ENCODE measurements around the gene ZNF23.

Gene ZNF23

DNA sequence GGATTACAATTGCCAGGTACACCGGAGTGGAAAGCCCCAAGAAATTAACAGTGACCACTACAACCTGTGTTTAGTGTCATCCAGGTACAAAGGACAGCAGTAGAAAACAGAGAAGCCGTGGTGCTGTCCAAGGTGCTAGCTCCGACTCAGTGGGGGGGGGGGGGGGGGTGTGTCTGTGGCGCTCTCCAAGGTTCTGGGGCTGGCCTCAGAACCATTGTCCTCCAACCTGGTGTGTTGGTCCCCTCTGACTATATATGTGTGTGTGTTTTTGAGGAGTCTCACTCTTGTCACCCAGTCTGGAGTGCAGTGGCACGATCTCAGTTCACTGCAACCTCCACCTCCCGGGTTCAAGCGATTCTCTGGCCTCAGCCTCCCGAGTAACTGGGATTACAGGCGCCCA is 5.8 kb upstream of the ZNF23 start:
- DNase-seq, result peak; percentile 25 to 64 (median 42)

DNA sequence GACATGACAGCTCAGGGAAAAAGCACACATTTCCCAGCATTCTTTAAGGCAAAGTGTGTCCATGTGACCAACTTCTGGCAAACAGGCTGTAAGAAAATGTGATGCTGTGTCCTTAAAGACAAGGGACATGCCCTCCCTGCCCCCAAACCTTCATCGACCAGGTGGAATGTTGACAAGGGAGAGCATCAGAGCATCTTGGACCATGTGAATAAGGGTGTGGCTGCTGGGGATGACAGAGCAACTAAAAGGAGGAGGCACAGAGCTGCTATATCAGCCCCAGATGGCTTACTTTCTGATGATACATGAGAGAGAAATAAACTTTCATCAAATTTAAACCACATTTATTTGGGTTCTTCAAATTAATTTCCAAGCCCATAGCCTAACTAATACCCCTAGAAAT is 2.2 kb upstream of the ZNF23 start:
- no peak for DNase-seq

DNA sequence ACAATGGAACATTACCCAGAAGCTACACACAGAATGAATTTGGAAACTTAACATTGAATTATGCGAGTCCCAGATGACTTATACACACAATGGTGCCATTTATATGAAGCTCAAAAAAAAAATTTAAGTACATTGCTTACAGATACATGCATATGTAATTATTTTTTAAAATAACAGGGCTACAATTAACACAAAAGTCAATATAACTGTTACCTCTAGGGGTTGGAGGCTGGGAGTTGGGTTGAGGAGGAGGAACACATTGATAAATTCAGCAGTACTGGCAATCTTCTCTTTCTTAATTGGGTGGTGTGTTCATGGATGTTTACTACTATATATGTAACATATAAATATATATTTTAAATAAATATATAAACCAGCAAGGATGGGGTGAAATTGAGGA is 1.1 kb downstream of the ZNF23 start:
- no peak for DNase-seq

DNA sequence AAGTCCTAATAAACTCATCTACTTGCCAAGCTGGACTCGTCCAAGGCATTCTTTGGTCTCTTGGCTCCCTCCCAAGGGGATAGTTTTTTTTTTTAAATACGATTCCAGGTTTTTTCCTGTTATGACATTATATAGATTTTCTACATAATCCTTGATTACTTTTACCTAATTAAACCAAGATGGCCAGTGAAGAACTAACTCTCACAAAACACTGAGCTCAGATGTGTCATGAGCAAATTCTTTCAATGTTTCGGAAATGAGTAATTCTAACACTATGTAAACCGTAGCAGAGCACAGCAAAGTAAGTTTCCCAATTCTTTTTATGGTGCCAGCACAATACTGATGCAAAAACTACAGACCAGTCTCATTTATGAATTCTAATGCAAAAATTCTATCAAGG is 1.8 kb downstream of the ZNF23 start:
- no peak for DNase-seq

DNA sequence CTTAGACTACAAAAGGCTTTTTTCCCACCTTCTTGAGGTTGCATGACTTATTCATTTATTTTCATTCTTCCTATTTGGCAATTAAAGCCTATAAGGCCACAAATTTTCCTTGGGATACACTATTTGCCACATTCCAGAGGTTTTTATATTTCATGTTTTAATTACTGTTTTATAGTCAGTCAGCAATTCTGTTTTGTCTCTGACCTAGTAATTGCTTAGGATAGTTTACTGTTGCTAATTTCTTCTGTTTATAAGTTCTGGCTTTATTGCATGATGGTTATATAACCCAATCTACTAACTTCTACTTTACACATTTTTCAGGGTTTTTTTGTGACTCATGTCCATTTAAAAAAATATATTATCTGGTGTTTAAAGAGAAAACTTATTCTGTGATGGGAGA is 2.5 kb downstream of the ZNF23 start:
- no peak for DNase-seq

DNA sequence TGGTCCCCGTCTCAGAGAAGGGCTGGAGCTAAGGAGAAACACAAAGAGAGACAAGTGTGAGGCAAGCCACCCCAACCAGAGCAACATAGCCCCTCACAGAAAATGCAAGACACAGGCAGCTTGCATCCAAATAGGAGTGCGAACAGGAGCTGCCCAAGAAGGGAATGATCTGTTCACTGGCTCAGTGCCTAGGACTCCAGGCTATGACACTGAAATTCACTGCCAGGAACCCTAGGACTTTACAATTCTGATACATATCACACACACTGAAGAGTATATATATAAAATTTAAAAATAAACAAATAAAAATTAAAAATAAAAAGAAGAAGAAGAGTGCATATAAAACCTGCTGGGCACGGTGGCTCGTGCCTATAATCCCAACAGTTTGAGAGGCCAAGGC is 5.2 kb downstream of the ZNF23 start:
- no peak for DNase-seq

DNA sequence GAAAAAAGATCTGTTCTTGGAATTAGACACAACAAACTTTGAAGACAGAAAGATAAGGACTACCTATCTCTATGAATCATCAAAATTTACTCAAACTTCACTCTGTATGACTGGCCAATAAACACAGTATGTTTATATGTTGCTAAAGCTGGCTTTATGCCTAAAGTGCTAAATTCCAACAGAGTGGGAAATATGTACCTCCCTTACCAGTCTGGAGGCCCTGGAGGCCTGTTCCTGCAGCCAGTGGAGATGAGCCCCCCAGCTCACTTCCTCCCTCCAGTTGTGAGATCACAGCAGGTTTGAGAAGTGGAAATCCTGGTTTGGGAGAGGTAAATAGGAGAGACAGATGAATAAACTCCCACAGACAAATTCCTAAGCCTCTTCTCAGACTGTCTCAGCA is 9.0 kb downstream of the ZNF23 start:
- DNase-seq, result no peak

DNA sequence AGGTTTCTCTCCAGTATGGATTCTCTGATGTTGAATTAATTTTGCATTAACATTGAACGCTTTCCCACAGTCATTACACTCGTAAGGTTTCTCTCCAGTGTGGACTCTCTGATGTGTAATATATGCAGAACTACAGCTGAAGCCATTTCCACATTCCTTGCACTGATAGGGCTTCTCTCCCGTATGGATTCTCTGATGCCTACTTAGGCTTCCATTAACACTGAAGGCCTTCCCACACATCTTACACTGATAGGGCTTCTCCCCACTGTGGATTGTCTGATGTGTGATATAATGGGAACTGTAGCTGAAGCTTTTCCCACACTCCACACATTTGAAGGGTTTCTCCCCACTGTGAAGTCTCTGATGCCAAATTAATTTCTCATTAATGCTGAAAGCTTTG is 13.0 kb downstream of the ZNF23 start:
- no peak for DNase-seq

DNA sequence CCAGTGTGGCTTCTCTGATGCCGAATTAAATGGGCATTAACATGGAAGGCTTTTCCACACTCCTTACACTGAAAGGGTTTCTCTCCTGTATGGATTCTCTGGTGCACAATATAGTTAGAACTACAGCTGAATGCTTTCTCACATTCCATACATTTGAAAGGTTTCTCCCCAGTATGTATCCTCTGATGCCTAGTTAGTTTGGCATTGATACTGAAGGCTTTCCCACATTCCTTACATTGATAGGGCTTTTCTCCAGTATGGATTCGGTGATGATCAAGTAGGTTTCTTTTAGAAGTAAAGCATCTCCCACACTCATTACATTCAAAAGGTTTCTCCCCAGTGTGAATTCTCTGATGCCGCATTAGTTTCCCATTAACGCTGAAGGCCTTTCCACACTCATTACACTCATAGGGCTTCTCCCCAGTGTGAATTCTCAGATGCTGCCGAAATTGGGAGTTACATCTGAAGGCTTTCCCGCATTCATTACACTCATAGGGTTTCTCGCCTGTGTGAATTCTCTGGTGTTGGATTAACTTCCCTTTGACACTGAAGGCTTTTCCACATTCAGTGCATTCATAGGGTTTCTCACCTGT is 13.7 kb downstream of the ZNF23 start:
- no peak for DNase-seq

DNA sequence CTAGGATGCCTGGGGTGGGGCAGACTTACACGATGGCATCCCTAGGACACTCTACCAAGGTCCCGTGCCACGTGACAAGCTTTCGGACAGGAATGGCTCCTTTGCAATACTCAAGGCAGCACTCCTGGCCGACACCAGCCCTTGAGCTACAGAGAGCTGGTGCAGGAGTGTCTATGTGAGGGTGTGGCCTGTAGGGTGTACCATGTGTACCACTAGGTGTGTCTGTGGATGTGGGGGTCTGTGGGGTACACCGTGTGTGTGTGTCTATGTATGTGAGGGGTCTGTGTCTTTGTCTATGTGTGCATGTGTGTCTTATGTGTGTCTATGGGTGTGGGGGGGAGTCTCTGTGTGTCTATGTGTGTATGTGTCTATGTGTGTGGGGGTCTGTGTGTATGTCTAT is 18.3 kb downstream of the ZNF23 start:
- DNase-seq, result no peak

DNA sequence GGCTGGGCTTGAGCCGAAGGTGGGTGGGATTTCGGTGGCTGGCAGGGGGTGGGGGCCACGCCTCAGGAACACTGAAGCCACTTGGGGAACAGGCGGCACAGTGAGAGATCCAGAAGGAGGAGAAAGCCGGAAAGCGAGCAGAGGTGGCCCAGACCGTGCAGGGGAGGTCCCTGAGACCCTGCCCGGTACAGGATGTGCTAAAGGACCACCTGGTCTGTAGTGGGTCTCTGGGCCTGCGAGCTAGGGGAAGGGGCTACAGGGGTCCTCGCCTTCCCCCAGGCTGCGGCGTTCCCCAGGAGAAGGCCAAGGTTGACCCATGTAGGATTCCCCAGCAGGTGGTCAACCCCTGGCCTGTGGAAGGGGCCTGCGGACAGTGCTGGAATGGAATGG is 20.0 kb downstream of the ZNF23 start, which contains the start of gene TLE7:
TSS of gene TLE7 (minus strand) at position 4 of the 390 bp plus-strand sequence. CDS start 8,730 bp downstream, outside the sequence.
- no peak for DNase-seq

DNA sequence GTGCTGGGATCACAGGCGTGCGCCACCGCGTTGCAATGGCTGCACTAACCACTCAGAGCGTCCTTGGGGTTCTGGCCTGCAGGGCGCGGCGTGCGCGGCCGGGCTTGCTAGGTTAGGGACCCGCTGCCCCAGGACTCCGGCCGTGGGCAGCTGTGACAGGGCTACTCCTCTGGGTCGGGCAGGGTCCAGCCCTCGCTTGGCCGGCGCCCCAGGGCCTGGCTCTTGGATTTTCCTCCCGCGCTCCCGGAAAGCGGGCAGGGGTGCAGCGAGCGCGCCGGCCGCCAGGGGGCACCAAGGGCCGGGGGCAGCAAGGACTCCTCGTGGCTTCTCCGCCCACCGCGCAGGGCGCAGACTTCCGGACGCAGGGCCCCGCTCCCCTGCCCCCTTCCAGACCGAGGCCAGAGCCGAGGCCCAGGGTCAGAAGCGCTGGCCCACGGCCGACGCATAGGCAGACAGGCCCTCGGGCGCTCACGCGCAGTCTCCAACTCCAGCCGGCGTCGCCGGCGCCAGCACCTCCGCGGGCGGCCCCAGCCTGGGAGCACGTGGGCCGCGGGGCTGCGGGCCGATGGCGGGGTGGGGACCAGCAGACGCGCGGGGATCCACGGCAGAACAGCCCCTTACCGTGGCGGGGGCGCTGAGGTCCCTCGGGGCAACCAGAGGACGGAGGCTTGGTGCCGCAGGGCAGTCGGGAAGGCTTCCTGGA is 20.5 kb downstream of the ZNF23 start:
- DNase-seq, result peak in 3 of 4 experiments; percentile 5 to 35 (median 16)

DNA sequence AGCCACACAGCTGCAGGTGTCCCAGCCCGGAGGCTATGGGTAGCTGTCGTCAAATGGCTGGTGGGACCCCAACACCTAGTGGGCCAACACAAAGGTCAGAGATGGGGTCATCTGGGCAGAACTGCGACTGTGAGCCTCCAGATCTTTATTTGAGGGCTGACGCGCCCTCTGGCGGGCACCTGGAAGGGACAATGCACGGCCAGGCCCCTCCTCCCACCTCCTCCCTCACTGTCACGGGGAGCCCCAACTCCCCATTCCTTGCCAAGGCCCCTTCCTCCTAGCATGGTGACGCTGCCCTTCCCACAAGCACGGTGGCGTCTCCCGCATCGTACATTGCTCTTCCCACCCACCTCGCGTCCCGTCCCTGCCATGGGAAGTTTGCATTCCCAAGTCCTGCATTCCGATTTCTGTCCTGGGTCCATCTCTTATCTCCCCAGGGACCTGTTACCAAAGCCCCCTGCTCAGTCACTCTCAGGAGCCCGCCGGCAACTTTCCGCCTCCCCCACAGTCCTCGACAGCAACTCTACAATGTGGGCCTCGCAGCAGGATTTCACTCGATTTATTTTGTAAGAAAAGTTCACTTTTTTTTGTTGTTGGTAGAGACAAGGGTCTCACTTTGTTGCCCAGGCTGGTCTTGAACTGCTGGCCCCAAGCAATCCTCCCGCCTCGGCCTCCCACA is 21.2 kb downstream of the ZNF23 start:
- peak in 1 of 4 experiments; percentile 15 for DNase-seq

DNA sequence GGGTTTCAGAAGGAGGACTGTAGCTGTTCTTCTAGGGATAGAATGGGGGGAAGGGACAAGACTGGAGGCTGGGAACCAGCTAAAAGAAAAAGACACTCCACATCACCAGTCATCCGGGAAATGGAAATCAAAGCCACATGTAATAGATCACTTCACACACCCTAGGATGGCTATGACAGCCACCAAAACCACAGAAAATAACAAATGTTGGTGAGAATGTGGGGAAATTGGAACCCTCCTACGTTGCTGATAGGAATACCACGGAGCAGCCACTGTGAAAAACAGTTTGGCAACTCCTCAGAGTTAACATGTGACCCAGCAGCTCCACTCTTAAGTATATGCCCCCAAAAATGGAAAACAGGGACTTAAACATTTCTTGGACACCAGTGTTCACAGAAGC is 22.5 kb downstream of the ZNF23 start:
- no peak for DNase-seq

DNA sequence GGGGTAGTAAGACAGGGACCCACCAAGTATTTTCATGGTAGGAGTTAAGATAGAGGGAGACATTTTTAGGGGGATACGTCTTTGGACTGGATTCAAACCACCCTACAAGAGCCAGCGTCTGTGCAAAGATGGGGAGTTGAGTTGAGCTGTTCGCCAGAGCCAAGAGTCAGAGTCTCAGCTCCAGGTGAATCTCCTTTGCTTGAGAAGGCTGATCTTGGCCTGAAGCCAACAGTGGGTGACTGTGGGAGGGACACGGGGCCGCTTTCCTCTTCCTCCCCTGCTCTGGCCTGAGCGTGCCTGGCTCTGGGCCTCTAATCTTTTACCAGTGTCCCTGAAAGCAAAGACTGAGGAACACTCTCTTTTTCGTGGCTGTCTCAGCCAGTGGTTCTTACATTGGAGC is 25.6 kb downstream of the ZNF23 start:
- no peak for DNase-seq

DNA sequence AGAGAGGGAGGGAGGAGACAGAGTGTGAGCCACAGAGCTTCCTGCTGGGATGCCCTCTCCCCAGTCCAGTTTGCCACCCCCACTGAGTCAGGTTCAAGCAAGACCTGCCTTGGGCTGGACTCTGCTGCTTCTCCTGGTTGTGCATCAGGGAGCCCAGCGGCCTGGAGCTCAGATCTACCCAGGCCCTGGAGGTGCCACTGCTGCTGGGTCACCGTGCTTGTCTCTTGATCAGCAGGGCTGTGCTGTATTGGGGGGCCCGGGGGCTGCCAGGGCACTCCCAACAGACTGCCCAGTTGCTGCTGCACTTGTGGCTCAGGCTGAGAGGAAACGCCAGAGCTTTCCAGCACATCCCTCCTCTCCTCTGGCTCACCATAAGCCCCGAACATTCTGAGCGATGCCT is 29.1 kb downstream of the ZNF23 start:
- DNase-seq, result no peak

DNA sequence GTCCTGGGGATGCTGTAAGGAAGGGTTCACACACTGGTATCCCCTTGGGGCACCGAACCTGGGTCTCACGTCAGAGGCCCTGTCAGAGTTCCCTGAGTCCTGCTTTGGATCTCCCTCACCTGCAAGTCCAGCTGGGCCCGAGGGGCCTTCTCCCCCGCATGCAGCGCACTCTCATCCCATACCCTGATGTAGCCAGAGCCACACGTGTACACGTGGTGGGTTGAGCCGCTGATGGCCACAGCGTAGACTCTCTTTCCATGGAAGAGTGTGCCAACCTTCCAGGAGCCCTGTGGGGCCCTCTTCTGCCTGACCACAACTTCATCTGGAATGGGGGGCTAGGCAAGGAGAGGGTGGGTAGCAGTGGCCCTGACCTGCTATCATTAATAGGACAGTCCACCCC is 30.1 kb downstream of the ZNF23 start:
- DNase-seq, result no peak

DNA sequence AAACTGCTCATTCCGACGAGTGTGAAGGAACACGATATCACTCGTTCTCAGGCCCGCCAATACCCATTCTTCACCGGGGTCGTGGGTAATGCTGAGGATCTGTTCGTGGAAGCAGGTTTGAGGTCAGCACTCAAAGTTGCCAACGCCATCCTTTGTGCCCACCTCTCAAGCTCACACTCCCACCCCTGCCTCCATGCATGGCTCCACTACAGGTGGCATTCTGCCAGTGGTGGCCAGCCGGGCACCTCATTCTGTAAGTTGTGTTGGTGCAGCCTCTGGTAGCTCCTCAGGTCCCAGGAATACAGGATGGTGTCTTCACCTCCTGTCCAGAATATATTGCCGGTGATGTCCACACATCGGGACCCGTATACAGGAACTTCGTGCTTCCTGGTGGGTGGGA is 30.9 kb downstream of the ZNF23 start:
- no peak for DNase-seq

DNA sequence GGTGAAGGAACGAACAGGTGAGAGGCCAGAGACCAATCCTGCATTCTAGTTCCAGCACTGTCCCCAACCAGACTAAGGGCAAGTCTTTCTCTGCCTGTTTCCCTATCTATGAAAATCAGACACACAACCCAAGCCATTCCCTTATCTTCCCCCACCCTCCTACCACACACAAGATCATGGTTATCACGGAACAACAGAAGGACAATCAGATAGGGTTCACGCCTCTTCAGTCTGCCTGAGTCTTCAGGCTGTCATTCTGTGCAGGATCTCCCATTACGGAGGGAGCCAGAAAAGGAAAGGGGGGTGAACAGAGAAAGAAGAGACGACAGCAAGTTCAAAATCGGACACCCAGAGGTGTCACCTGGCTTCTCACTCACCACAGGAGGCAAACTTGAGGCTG is 31.3 kb downstream of the ZNF23 start:
- DNase-seq, result no peak

DNA sequence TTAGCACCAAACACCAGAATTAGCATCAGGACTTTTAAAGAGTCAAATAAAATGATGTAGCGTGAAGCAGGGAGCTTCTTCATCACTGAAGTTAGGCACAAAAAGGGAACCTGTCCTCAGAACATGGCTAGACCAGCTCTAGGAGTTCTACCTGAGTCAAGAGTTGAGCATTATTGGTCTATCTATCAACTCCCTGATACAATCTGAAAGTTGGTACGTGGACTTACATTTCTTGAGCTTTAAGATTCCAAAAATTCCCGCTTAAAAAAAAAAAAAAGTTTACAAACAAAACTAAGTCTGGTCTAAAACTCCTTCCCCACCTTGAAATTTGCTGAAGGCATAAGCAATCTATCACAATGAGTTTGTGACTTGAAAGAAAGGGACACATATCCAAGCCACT is 32.5 kb downstream of the ZNF23 start:
- no peak for DNase-seq

DNA sequence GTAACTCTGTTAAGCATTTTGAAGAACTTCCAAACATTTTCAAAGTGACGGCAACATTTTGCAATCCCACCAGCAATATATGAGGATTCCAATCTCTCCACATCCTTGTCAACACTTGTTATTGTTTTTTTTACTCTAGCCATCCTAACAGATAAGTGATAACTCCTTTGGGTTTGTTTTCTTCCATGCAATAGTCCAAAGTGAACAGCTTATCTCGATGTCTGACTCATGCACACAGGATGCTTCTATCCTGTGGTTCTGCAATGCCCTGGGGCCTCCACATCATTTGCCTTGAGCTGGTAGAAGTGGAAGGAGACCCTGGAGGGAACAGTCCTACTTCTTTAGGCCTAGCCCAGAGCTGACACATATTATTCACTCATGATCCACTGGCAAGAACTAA is 33.2 kb downstream of the ZNF23 start:
- DNase-seq, result no peak

DNA sequence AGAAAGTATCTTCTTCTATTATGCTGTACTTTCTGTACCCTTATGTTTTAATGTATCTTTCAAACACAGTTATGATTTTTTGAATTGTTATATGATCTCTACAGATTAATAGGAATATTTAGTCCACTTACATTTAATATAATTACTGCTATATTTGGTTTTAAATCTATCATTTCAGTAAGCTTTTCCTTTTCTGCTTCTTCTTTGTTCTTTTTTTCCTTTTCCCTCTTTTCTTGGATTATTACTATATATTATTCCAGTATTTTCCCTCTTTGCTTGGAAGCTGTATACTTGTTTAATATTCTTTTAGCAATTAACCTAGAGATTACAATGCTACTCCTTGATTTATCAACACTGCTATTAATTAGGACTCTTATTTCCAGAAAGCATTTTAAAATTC is 33.7 kb downstream of the ZNF23 start:
- DNase-seq, result no peak

DNA sequence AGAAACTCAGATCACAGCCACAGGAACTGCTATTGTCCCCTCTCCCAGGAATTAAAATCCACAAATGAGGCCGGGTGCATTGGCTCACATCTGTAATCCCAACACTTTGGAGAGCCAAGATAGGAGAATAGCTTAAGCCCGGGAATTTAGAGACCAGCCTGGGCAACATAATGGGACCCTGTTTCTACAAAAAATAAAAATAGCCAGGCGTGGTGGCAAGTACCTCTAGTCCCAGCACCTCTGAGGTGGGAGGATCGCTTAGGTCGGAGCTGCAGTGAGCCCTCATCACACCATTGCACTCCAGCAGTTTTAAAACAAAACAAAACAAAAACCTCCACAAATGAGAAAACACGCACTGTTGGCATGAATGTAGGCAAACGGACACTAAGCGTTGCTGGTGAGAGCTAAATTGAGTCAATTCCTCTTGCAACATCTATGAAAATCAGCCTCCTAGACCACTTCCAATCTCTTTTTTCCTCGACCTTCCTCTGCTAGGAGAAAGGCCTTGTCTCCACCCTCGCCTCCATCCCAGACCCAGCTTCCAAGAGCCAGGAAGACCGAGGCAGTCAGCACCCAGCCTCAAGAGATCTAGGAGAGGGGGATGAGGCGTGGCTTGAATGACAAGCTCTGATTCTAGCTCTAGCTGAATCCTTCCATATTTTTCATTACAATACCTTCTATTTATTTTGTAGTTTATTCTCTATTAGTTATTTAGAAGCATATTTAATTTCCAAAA is 35.0 kb downstream of the ZNF23 start:
- no peak for DNase-seq

All from suppressor macrophage (primary cell).